Measurements from ENCODE around the gene PRKX. TPM values are rescaled to one million over a fixed set of nuclear protein-coding genes. Genes with fewer than 3 reads are reported as not detected.
"Not testable (repeated sequence)": the region's sequence is repeated elsewhere in the genome, so short reads cannot be mapped to it uniquely, and the experiment has no call there.

The PRKX gene
- total and polyA plus RNA-seq, 4 experiments from 2014 or later, result 63.0 to 73.9 (median 68.5) TPM

- POLR2A ChIA-PET (ENCODE audit: partially characterized antibody), result interaction anchor here (1.2 to 1.9 kb wide), 4 partner anchors 12 to 32 kb away, joined by 5 to 16 read pairs (median 6); no protein-coding TSS in a partner anchor
- H3K27me3 Mint-ChIP-seq, result no peaks in the 10 kb centered on the region
- no peaks in the 10 kb centered on the region for H3K36me3 ChIP-seq (ENCODE audit: insufficient read depth, low read length)
- H3K9me3 Mint-ChIP-seq, result peaks cover 0 to 2% (median 0%) of the 10 kb centered on the region in 8 donors
- no peaks in the 10 kb centered on the region for H3K27me3 ChIP-seq (ENCODE audit: insufficient read depth, low read length)
- H3K36me3 Mint-ChIP-seq, result peaks cover 6 to 15% of the 10 kb centered on the region in 2 donors
- peaks cover 33% of the 10 kb centered on the region for H3K4me1 ChIP-seq (ENCODE audit: insufficient read depth, low read length)
- CTCF ChIA-PET (ENCODE audit: partially characterized antibody), result interaction anchor here (0.7 to 2.1 kb wide), 3 partner anchors 11 to 53 kb away, joined by 3 to 9 read pairs (median 3); no protein-coding TSS in a partner anchor
- peak overlapping the region; percentile 60 for H3K27ac ChIP-seq (ENCODE audit: low read depth, low read length)
- peak overlapping the region; percentile 89 to 98 (median 97) for H3K27ac Mint-ChIP-seq
- peak in 1 of 5 donors; percentile 29 for DNase-seq
- H3K4me3 Mint-ChIP-seq, result peak overlapping the region; percentile 96 to 100 (median 98)
- intact Hi-C loops (cut with micrococcal nuclease), result loop anchor here (2.0 to 5.0 kb wide), 2 partner anchors 35 to 61 kb away; no protein-coding TSS in a partner anchor
- peak overlapping the region; percentile 77 to 78 for H3K4me3 ChIP-seq (ENCODE audit: low read length in 2 of 2)
- peaks cover 9 to 50% (median 29%) of the 10 kb centered on the region in 4 donors for H3K4me1 Mint-ChIP-seq
- no peaks in the 10 kb centered on the region for H3K9me3 ChIP-seq (ENCODE audit: control insufficient read depth in 1 of 2, low read length in 2 of 2)
Observed at GRCh38 chrX:3712051-3712869, 1.2 kb downstream of the PRKX start.

- peak; percentile 33 to 63 (median 35) for DNase-seq
- Mint-ChIP-seq H3K4me1 (peaks cover 16 to 59% (median 36%) of the 10 kb centered on the region in 4 donors), H3K27me3 (no peaks in the 10 kb centered on the region), H3K27ac (peak overlapping the region; percentile 93 to 98 (median 97)), H3K36me3 (peaks cover 6 to 15% of the 10 kb centered on the region in 2 donors), H3K9me3 (peaks cover 0 to 2% (median 0%) of the 10 kb centered on the region in 8 donors), H3K4me3 (peak overlapping the region; percentile 96 to 100 (median 98))
- H3K4me1 ChIP-seq (ENCODE audit: insufficient read depth, low read length), result peaks cover 41% of the 10 kb centered on the region
- peak overlapping the region; percentile 60 for H3K27ac ChIP-seq (ENCODE audit: low read depth, low read length)
- no peaks in the 10 kb centered on the region for H3K27me3 ChIP-seq (ENCODE audit: insufficient read depth, low read length)
- CTCF ChIA-PET (ENCODE audit: partially characterized antibody), result interaction anchor here (0.7 to 2.1 kb wide), 3 partner anchors 11 to 52 kb away, joined by 3 to 9 read pairs (median 3); no protein-coding TSS in a partner anchor
- peak overlapping the region; percentile 77 to 78 for H3K4me3 ChIP-seq (ENCODE audit: low read length in 2 of 2)
- POLR2A ChIA-PET (ENCODE audit: partially characterized antibody), result interaction anchor here (1.1 to 1.9 kb wide), 5 partner anchors 11 to 33 kb away, joined by 5 to 16 read pairs (median 5); no protein-coding TSS in a partner anchor
- intact Hi-C loops (cut with micrococcal nuclease), result loop anchor here (5.0 kb wide), 1 partner anchor 36 kb away; no protein-coding TSS in a partner anchor
- H3K9me3 ChIP-seq (ENCODE audit: control insufficient read depth in 1 of 2, low read length in 2 of 2), result no peaks in the 10 kb centered on the region
- no peaks in the 10 kb centered on the region for H3K36me3 ChIP-seq (ENCODE audit: insufficient read depth, low read length)
Observed at GRCh38 chrX:3711331-3711917, 2.0 kb downstream of the PRKX start.

- CTCF ChIA-PET (ENCODE audit: partially characterized antibody); POLR2A ChIA-PET (ENCODE audit: partially characterized antibody): not testable (repeated sequence)
- peak overlapping the region; percentile 21 for H3K27ac ChIP-seq (ENCODE audit: low read depth, low read length)
Observed at GRCh38 chrX:3707673-3708274, 5.7 kb downstream of the PRKX start.

DNA sequence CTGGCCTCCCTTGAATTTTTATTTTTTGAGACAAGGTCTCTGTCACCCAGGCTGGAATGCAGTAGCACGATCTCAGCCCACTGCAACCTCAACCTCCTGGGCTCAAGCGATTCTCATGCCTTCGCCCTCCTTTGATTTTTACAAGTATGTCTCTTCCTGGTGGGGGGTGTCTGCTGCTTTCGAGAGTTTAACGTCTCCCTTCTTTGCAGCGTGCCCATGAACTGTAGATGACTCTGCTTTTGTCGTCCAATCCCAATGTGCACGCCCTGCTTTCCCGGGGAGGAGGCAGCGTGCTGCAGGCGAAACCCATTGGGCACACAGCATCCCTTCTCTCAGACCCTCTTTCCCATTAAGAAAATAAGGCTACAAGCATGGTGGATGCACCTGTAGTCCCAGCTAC, 7.0 kb downstream of the PRKX start:
- H3K4me1 Mint-ChIP-seq, result peaks cover 35 to 95% (median 56%) of the 10 kb centered on the region in 4 donors
- H3K27me3 Mint-ChIP-seq, result no peaks in the 10 kb centered on the region
- ChIA-PET CTCF (ENCODE audit: partially characterized antibody) (no interaction called here), POLR2A (ENCODE audit: partially characterized antibody) (interaction anchor here (0.9 kb wide), 1 partner anchor 11 kb away, joined by 3 read pairs; no protein-coding TSS in a partner anchor)
- H3K27ac ChIP-seq (ENCODE audit: low read depth, low read length), result peak overlapping the region; percentile 9
- H3K4me3 Mint-ChIP-seq, result peak overlapping the region in 7 of 8 donors; percentile 25 to 79 (median 63)
- no peaks in the 10 kb centered on the region for H3K9me3 Mint-ChIP-seq
- peak overlapping the region; percentile 10 to 92 (median 90) for H3K27ac Mint-ChIP-seq
- H3K27me3 ChIP-seq (ENCODE audit: insufficient read depth, low read length), result no peaks in the 10 kb centered on the region
- DNase-seq, result no peak
- no peak overlapping the region for H3K4me3 ChIP-seq (ENCODE audit: low read length in 2 of 2)
- H3K36me3 Mint-ChIP-seq, result peaks cover 17 to 20% of the 10 kb centered on the region in 2 donors
- peaks cover 60% of the 10 kb centered on the region for H3K4me1 ChIP-seq (ENCODE audit: insufficient read depth, low read length)
- intact Hi-C loops (cut with micrococcal nuclease), result no loop called here
- H3K9me3 ChIP-seq (ENCODE audit: control insufficient read depth in 1 of 2, low read length in 2 of 2), result no peaks in the 10 kb centered on the region
- no peaks in the 10 kb centered on the region for H3K36me3 ChIP-seq (ENCODE audit: insufficient read depth, low read length)

More at GRCh38 chrX:3707673-3708274, 5.7 kb downstream of the PRKX start:
- H3K27me3 Mint-ChIP-seq; H3K27me3 ChIP-seq (ENCODE audit: insufficient read depth, low read length); H3K4me3 ChIP-seq (ENCODE audit: low read length in 2 of 2); intact Hi-C loops (cut with micrococcal nuclease); H3K36me3 ChIP-seq (ENCODE audit: insufficient read depth, low read length); H3K9me3 ChIP-seq (ENCODE audit: control insufficient read depth in 1 of 2, low read length in 2 of 2); H3K9me3 Mint-ChIP-seq: not testable (repeated sequence)
- peaks cover 60% of the 10 kb centered on the region for H3K4me1 ChIP-seq (ENCODE audit: insufficient read depth, low read length)
- DNase-seq, result peak; percentile 43 to 60 (median 52)
- H3K36me3 Mint-ChIP-seq, result peaks cover 16 to 27% of the 10 kb centered on the region in 2 donors
- H3K4me1 Mint-ChIP-seq, result peaks cover 31 to 94% (median 57%) of the 10 kb centered on the region in 4 donors
- peak overlapping the region; percentile 74 to 93 (median 89) for H3K27ac Mint-ChIP-seq
- H3K4me3 Mint-ChIP-seq, result peak overlapping the region; percentile 15 to 82 (median 66)

- POLR2A ChIA-PET (ENCODE audit: partially characterized antibody); CTCF ChIA-PET (ENCODE audit: partially characterized antibody): not testable (repeated sequence)
Observed at GRCh38 chrX:3703251-3703650, 10.2 kb downstream of the PRKX start.

DNA sequence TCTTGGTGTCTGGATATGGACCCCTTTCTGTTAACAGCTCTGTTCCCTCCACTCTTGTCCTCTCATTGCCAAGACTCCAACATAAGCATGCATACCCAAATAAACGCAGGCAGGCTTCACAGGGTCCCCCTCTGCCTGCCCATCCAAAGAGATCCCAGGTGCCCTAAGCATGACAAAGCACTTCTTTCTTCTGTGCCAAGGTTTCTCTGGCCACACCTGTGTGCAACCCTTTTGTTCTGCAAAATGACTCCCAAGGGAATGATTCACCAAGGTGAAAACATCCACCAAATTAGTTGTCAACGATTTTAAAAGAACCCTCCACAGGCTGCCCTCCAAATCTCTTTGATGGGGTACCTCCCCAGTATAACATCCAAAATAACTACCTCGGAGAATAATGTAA, 11.4 kb downstream of the PRKX start:
- H3K4me3 Mint-ChIP-seq, result peak overlapping the region in 4 of 8 donors; percentile 16 to 54 (median 27)
- peaks cover 13 to 21% of the 10 kb centered on the region in 2 donors for H3K36me3 Mint-ChIP-seq
- H3K9me3 ChIP-seq (ENCODE audit: control insufficient read depth in 1 of 2, low read length in 2 of 2); intact Hi-C loops (cut with micrococcal nuclease); H3K27ac ChIP-seq (ENCODE audit: low read depth, low read length); H3K9me3 Mint-ChIP-seq; H3K36me3 ChIP-seq (ENCODE audit: insufficient read depth, low read length); H3K27me3 ChIP-seq (ENCODE audit: insufficient read depth, low read length); H3K27me3 Mint-ChIP-seq; H3K4me3 ChIP-seq (ENCODE audit: low read length in 2 of 2); DNase-seq: not testable (repeated sequence)
- ChIA-PET CTCF (ENCODE audit: partially characterized antibody) (interaction anchor here (2.4 kb wide), 1 partner anchor 10 kb away, joined by 9 read pairs; no protein-coding TSS in a partner anchor), POLR2A (ENCODE audit: partially characterized antibody) (interaction anchor here (1.2 kb wide), 1 partner anchor 15 kb away, joined by 3 read pairs; no protein-coding TSS in a partner anchor)
- H3K27ac Mint-ChIP-seq, result peak overlapping the region; percentile 15 to 93 (median 86)
- H3K4me1 Mint-ChIP-seq, result peaks cover 37 to 93% (median 55%) of the 10 kb centered on the region in 4 donors
- peaks cover 59% of the 10 kb centered on the region for H3K4me1 ChIP-seq (ENCODE audit: insufficient read depth, low read length)

More at GRCh38 chrX:3703251-3703650, 10.2 kb downstream of the PRKX start:
- H3K27me3 ChIP-seq (ENCODE audit: insufficient read depth, low read length); H3K4me3 ChIP-seq (ENCODE audit: low read length in 2 of 2); H3K9me3 ChIP-seq (ENCODE audit: control insufficient read depth in 1 of 2, low read length in 2 of 2); DNase-seq; H3K9me3 Mint-ChIP-seq; intact Hi-C loops (cut with micrococcal nuclease); H3K27ac ChIP-seq (ENCODE audit: low read depth, low read length); H3K36me3 ChIP-seq (ENCODE audit: insufficient read depth, low read length); H3K27me3 Mint-ChIP-seq: not testable (repeated sequence)
- Mint-ChIP-seq H3K36me3 (peaks cover 16 to 26% of the 10 kb centered on the region in 2 donors), H3K4me1 (peaks cover 42 to 93% (median 59%) of the 10 kb centered on the region in 4 donors), H3K27ac (peak overlapping the region in 6 of 7 donors; percentile 17 to 86 (median 77)), H3K4me3 (peak overlapping the region in 6 of 8 donors; percentile 1 to 60 (median 28))
- peaks cover 57% of the 10 kb centered on the region for H3K4me1 ChIP-seq (ENCODE audit: insufficient read depth, low read length)
